ENCODE measurements around the gene VPS33A. TPM values are rescaled to one million over a fixed set of nuclear protein-coding genes. Genes with fewer than 3 reads are reported as not detected.

The VPS33A gene
- polyA plus RNA-seq, 2 of the 4 experiments (the other 2 are of a cell fraction), result 19.9 to 32.4 TPM

DNA sequence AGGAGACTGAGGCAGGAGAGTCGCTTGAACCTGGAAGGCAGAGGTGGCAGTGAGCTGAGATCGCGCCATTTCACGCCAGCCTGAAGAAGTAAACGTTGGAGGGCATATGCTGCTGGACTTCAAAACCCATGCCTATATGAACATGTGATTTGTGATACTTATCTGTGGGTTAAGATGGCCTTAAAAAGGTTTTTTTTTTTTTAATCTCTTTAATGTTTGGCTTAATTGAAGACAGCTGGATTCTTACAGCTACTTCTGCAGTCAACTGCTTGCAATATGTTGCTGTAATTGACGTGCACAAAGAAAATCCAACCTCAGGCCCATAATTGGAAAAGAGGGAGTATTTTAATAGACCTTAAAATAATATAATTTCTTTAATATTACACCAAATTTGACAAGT, 64.3 kb downstream of the VPS33A start:
- DNase-seq (ENCODE audit: low read depth in 1 of 2, low spot score in 1 of 2) (no peak), ATAC-seq (no peak), FAIRE-seq (no peak)
- H3K4me1 ChIP-seq, result peaks cover 5% of the 10 kb centered on the region; the same call in 1 of the 3 replicates
- ChIA-PET POLR2A (no interaction called here), CTCF (interaction anchor here (1.8 to 2.2 kb wide), 2 partner anchors 10 kb away, joined by 5 to 12 read pairs; no protein-coding TSS in a partner anchor)
- no peak overlapping the region for H3K4me2 ChIP-seq
- H3K4me3 ChIP-seq, result no peak overlapping the region
- H3K9me3 ChIP-seq, result no peaks in the 10 kb centered on the region
- TF ChIP-seq ZSCAN20 (CRISPR knock-in tag; IDR thresholded peaks at IDR 0.05), result no peak
- TF ChIP-seq PBX3 (IDR thresholded peaks at IDR 0.05), result no peak
- TF ChIP-seq HMGXB4 (CRISPR knock-in tag; IDR thresholded peaks at IDR 0.05; ENCODE audit: borderline replicate concordance), result no peak
- no peak for TF ChIP-seq ZC3H11A (IDR thresholded peaks at IDR 0.05)
- TF ChIP-seq CHD4 (IDR thresholded peaks at IDR 0.05; ENCODE audit: borderline replicate concordance), result no peak
- TF ChIP-seq CBX8 (IDR thresholded peaks at IDR 0.05), result no peak
- no peak for TF ChIP-seq NFE2L2 (conservative IDR thresholded peaks at IDR 0.05; ENCODE audit: low read length)
- TF ChIP-seq HDAC2 (IDR thresholded peaks at IDR 0.05), result no peak
- TF ChIP-seq, protein P1, sequence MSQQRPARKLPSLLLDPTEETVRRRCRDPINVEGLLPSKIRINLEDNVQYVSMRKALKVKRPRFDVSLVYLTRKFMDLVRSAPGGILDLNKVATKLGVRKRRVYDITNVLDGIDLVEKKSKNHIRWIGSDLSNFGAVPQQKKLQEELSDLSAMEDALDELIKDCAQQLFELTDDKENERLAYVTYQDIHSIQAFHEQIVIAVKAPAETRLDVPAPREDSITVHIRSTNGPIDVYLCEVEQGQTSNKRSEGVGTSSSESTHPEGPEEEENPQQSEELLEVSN (IDR thresholded peaks at IDR 0.05; ENCODE audit: borderline replicate concordance, low read depth), result no peak
- no peak for TF ChIP-seq EHF (CRISPR knock-in tag; IDR thresholded peaks at IDR 0.05)
- no peak for TF ChIP-seq HOXA7 (CRISPR knock-in tag; IDR thresholded peaks at IDR 0.05)
- no peak for TF ChIP-seq EHMT2 (IDR thresholded peaks at IDR 0.05; ENCODE audit: low read depth)
- TF ChIP-seq HES2 (IDR thresholded peaks at IDR 0.05), result no peak
- no peak for TF ChIP-seq MYC (IDR thresholded peaks at IDR 0.05; ENCODE audit: borderline replicate concordance, low read length)
- no peak for TF ChIP-seq NPAS2 (CRISPR knock-in tag; IDR thresholded peaks at IDR 0.05; ENCODE audit: borderline replicate concordance)
- no peak for TF ChIP-seq ZNF302 (CRISPR knock-in tag; IDR thresholded peaks at IDR 0.05)
- TF ChIP-seq CBX2 (IDR thresholded peaks at IDR 0.05; ENCODE audit: borderline replicate concordance, low read depth), result no peak
- no peak for TF ChIP-seq JUNB (IDR thresholded peaks at IDR 0.05)
- no peak for TF ChIP-seq POLR2A (IDR thresholded peaks at IDR 0.05; ENCODE audit: low read length)
- WGBS (ENCODE audit: missing lambda C conversion rate), result 91% methylated on average over 6 of the region's 6 CpGs
- H3K27ac ChIP-seq, result no peak overlapping the region

DNA sequence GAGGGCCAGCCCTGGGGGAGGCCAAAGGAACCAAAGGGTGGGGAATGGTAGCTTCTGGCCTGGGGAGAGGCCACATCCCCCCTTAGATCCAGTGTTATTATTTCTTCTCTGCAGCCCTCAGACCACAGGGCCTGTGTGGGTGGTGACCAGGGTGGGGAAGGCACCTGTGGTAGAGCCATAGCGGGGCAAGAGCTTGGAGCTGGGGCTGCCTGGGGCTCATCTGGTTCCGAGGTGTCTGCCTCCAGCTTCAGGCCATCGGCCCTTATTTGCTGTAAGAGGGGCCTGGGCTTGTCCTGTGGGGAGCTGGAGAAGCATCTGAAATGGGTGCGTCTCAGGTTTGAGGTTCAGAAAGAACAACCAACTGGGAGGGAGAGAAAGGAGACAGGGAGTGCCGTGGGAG, 64.9 kb downstream of the VPS33A start:
- Histone ChIP-seq H3K27ac (no peak overlapping the region), H3K4me1 (peaks cover 5% of the 10 kb centered on the region; the same call in 1 of the 3 replicates), H3K4me3 (no peak overlapping the region), H3K9me3 (no peaks in the 10 kb centered on the region), H3K4me2 (no peak overlapping the region)
- ATAC-seq (no peak), FAIRE-seq (no peak), DNase-seq (ENCODE audit: low read depth in 1 of 2, low spot score in 1 of 2) (no peak)
- POLR2A ChIA-PET, result no interaction called here
- CTCF ChIA-PET, result interaction anchor here (1.8 to 2.2 kb wide), 2 partner anchors 10 kb away, joined by 5 to 12 read pairs; no protein-coding TSS in a partner anchor
- 90% methylated on average over 5 of the region's 5 CpGs for WGBS (ENCODE audit: missing lambda C conversion rate)
- TF ChIP-seq HOXB13 (CRISPR knock-in tag; IDR thresholded peaks at IDR 0.05; ENCODE audit: low read depth) (no peak), RCOR1 (IDR thresholded peaks at IDR 0.05; ENCODE audit: low read depth, low read length) (no peak), KDM1A (IDR thresholded peaks at IDR 0.05; ENCODE audit: low read depth) (no peak), NPAS2 (CRISPR knock-in tag; IDR thresholded peaks at IDR 0.05; ENCODE audit: borderline replicate concordance) (no peak), ZC3H11A (IDR thresholded peaks at IDR 0.05) (no peak), CHD4 (IDR thresholded peaks at IDR 0.05; ENCODE audit: borderline replicate concordance) (no peak), RFX5 (IDR thresholded peaks at IDR 0.05) (no peak), POLR2A (IDR thresholded peaks at IDR 0.05; ENCODE audit: low read length) (no peak), CHD2 (IDR thresholded peaks at IDR 0.05; ENCODE audit: low read length, partially characterized antibody) (no peak), MAZ (IDR thresholded peaks at IDR 0.05; ENCODE audit: borderline replicate concordance, low read depth, low read length) (no peak), HMGXB4 (CRISPR knock-in tag; IDR thresholded peaks at IDR 0.05; ENCODE audit: borderline replicate concordance) (no peak), RARB (CRISPR knock-in tag; IDR thresholded peaks at IDR 0.05) (no peak)
- TF ChIP-seq, protein P2, sequence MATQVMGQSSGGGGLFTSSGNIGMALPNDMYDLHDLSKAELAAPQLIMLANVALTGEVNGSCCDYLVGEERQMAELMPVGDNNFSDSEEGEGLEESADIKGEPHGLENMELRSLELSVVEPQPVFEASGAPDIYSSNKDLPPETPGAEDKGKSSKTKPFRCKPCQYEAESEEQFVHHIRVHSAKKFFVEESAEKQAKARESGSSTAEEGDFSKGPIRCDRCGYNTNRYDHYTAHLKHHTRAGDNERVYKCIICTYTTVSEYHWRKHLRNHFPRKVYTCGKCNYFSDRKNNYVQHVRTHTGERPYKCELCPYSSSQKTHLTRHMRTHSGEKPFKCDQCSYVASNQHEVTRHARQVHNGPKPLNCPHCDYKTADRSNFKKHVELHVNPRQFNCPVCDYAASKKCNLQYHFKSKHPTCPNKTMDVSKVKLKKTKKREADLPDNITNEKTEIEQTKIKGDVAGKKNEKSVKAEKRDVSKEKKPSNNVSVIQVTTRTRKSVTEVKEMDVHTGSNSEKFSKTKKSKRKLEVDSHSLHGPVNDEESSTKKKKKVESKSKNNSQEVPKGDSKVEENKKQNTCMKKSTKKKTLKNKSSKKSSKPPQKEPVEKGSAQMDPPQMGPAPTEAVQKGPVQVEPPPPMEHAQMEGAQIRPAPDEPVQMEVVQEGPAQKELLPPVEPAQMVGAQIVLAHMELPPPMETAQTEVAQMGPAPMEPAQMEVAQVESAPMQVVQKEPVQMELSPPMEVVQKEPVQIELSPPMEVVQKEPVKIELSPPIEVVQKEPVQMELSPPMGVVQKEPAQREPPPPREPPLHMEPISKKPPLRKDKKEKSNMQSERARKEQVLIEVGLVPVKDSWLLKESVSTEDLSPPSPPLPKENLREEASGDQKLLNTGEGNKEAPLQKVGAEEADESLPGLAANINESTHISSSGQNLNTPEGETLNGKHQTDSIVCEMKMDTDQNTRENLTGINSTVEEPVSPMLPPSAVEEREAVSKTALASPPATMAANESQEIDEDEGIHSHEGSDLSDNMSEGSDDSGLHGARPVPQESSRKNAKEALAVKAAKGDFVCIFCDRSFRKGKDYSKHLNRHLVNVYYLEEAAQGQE (IDR thresholded peaks at IDR 0.05), result no peak

Data from A549 (cell line).